Heart left ventricle (tissue), 13 donors: ENCODE data around the gene POLG.

Source experiments
- CTCF ChIP-seq, 12 donors: fragments of 200-600 bp; sonication (generic) in 4 of 12; IDR thresholded peaks; one replicate each; pipeline versions ENCODE4 v1.5.0 to v1.8.0; 2018 to 2022; ENCODE audit warnings: antibody characterized with exemption in 12 of 12, mild to moderate bottlenecking in 5 of 12
- POLR2A ChIP-seq, 2 donors: fragments of 450-650 bp; IDR thresholded peaks; one replicate each; pipeline ENCODE4 v1.6.1; 2017; ENCODE audit warnings: antibody characterized with exemption in 2 of 2, mild to moderate bottlenecking in 2 of 2, moderate library complexity in 2 of 2
- donor health status: ischemic (EF 13 %, LVEDD 7.1; RV severe dilation, severe dysfunction).
- donor health status: DM: no; HTN: yes; CAD: no.
- donor health status: DM: no; HTN: no; CAD: no.
- donor health status: ischemic (EF 25% LVEDD 6.9; RV normal size, moderate dysfunction).
- donor health status: ischemic (EF 25% LVEDD 5.7; RV mildly dilated, moderate dysfunction).
- donor health status: ischemic (EF 35%, LVEDD 5.7; RV mildly dilated, moderate dysfunction).
- donor health status: nonischemic (EF 11% LVEDD 7.7; RV severe dilation, severe dysfunction).
- donor health status: DM: yes; HTN: yes; CAD: no.
- donor health status: PGD.
- donor health status: ischemic (EF 29% LVEDD 5.4; RV normal size, mild dysfunction).
- donor health status: nonischemic (EF 23%, LVEDD 6.1; RV moderate dilation, normal function).

GRCh38 chr15:89381888-89382686 lies 47.5 kb upstream of the POLG start:
- TF ChIP-seq POLR2A (IDR thresholded peaks at IDR 0.05) (no peak), CTCF (IDR thresholded peaks at IDR 0.05) (no peak)
